ENCODE results near the gene PPM1H.

PPM1H gene

DNA sequence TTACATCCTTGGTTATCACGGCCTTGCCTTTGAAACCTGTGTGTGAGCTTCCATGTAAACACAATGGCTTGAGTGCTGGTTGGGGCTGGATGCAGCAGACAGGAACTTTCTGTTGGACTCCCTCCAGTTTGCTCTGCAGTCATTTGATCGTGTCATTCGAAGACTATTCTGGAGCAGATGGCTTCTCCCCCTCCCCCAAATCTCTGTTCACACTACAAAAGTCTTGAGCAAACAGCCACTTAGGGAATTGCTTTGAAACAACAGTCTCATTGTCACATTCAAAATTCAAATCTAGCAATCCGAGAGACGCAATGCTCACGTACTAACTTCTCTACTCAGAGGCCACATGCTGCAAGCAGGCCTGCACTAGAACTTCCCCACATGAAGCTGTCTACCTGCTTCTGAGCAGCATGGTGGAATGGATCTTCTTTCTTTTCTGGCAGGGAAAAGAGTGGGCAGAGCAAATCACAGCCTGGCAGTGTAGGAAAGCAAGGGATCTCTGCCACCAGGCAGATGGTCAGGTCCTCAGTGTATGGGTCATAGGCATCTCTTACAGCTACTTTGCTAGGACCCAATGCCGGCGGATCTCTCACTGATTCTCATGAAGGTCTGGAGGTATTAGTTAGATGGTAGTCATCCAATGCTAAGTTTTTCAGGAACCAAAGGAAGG is 214.2 kb downstream of the PPM1H start:
- Histone ChIP-seq H3K4me1 (ENCODE audit: control insufficient read depth, insufficient read depth, low read length) (peaks cover 33% of the 10 kb centered on the region), H3K36me3 (ENCODE audit: control insufficient read depth, insufficient read depth, low read length) (peaks cover 8% of the 10 kb centered on the region; the same call in 1 of the 2 replicates), H3K27ac (ENCODE audit: low read depth, low read length) (no peak overlapping the region)

DNA sequence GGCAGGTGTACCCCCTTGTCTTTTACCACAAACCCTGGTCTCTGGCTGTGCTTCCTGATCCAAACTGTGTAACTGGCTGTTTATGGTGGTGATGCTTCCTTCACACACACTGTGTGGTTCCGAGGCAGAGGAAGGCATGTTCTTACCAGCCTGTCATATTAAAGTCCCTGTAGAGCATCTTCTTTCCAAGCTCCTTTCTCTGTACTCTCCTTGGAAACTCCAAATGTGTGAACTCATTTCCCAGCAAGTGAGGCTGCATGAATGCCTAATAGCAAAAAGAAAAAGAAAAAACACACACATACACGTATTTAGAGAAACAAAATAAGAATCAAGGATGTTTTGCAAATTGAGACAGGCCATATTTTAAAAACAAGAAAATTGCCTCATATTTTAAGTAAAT is 214.9 kb downstream of the PPM1H start:
- no peak overlapping the region for H3K4me3 ChIP-seq (ENCODE audit: low read depth, low read length)
- H3K27ac ChIP-seq (ENCODE audit: low read depth, low read length), result no peak overlapping the region
- no peaks in the 10 kb centered on the region for H3K27me3 ChIP-seq (ENCODE audit: control insufficient read depth, insufficient read depth, low read length)
- peaks cover 8% of the 10 kb centered on the region; the same call in 1 of the 2 replicates for H3K36me3 ChIP-seq (ENCODE audit: control insufficient read depth, insufficient read depth, low read length)
- H3K9me3 ChIP-seq (ENCODE audit: control insufficient read depth, insufficient read depth, low read length), result no peaks in the 10 kb centered on the region
- no peak overlapping the region for H3K9ac ChIP-seq (ENCODE audit: low read depth, low read length)
- H3K4me1 ChIP-seq (ENCODE audit: control insufficient read depth, insufficient read depth, low read length), result peaks cover 31% of the 10 kb centered on the region

More for the DNA sequence above, 214.2 kb downstream of the PPM1H start:
- no peak overlapping the region for H3K4me3 ChIP-seq (ENCODE audit: low read depth, low read length)
- H3K9ac ChIP-seq (ENCODE audit: low read depth, low read length), result no peak overlapping the region
- no peaks in the 10 kb centered on the region for H3K9me3 ChIP-seq (ENCODE audit: control insufficient read depth, insufficient read depth, low read length)
- H3K27me3 ChIP-seq (ENCODE audit: control insufficient read depth, insufficient read depth, low read length), result no peaks in the 10 kb centered on the region

DNA sequence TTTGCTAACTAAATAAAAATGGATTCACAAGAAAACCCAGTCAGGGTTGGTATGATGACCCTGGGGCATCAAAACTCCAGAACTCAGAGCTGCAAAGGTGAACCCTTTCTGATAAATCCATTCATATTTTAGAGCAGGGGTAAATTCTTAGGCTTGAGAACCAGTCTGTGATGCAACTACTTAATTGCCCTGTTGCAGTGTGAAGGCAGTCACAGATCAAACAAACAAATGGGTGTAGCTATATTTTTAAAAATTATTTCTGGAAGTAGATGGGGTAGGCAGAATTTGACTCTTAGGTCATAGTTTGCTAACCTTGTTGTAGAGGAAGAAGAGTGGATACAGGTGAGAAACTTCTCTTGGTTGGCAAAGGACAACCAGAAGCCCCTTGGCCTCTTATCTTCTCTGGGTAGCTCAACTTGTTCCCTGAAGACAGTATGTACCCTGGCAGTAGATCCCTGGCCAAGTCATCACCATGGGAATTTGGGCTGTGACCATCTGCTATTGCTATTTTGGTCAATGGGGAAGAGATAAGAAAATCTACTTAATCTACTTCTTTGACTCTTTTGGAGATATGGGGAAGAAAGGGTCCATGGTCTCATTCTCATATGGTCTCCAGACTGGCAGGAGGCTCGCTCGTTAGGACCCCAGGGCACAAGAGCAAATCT is 216.1 kb downstream of the PPM1H start:
- peaks cover 8% of the 10 kb centered on the region; the same call in 1 of the 2 replicates for H3K36me3 ChIP-seq (ENCODE audit: control insufficient read depth, insufficient read depth, low read length)
- no peaks in the 10 kb centered on the region for H3K27me3 ChIP-seq (ENCODE audit: control insufficient read depth, insufficient read depth, low read length)
- H3K9me3 ChIP-seq (ENCODE audit: control insufficient read depth, insufficient read depth, low read length), result no peaks in the 10 kb centered on the region
- no peak overlapping the region for H3K27ac ChIP-seq (ENCODE audit: low read depth, low read length)
- peaks cover 28% of the 10 kb centered on the region for H3K4me1 ChIP-seq (ENCODE audit: control insufficient read depth, insufficient read depth, low read length)
- H3K9ac ChIP-seq (ENCODE audit: low read depth, low read length), result no peak overlapping the region
- no peak overlapping the region for H3K4me3 ChIP-seq (ENCODE audit: low read depth, low read length)

DNA sequence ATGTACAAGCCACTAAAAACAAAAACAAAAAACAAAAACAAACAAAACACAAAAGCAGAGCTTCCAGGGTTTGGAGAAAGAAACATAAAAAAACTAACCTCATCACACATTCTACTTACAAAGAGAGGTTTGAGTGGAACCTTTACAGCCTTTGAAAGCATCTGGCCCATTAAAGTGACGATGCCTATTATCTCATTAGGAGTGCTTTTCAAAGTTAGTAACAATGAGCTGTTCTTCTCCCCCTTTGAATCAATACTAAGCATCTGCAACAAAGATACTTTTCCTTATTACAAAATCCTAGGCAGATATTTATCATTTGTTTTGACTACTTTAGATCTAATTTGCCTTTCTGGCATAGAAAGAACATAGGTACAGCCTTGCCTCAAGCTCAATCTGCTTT is 217.3 kb downstream of the PPM1H start:
- H3K36me3 ChIP-seq (ENCODE audit: control insufficient read depth, insufficient read depth, low read length), result peaks cover 8% of the 10 kb centered on the region; the same call in 1 of the 2 replicates
- H3K27ac ChIP-seq (ENCODE audit: low read depth, low read length), result no peak overlapping the region
- H3K9ac ChIP-seq (ENCODE audit: low read depth, low read length), result no peak overlapping the region
- no peaks in the 10 kb centered on the region for H3K27me3 ChIP-seq (ENCODE audit: control insufficient read depth, insufficient read depth, low read length)
- H3K9me3 ChIP-seq (ENCODE audit: control insufficient read depth, insufficient read depth, low read length), result no peaks in the 10 kb centered on the region
- peaks cover 25% of the 10 kb centered on the region for H3K4me1 ChIP-seq (ENCODE audit: control insufficient read depth, insufficient read depth, low read length)
- H3K4me3 ChIP-seq (ENCODE audit: low read depth, low read length), result no peak overlapping the region

DNA sequence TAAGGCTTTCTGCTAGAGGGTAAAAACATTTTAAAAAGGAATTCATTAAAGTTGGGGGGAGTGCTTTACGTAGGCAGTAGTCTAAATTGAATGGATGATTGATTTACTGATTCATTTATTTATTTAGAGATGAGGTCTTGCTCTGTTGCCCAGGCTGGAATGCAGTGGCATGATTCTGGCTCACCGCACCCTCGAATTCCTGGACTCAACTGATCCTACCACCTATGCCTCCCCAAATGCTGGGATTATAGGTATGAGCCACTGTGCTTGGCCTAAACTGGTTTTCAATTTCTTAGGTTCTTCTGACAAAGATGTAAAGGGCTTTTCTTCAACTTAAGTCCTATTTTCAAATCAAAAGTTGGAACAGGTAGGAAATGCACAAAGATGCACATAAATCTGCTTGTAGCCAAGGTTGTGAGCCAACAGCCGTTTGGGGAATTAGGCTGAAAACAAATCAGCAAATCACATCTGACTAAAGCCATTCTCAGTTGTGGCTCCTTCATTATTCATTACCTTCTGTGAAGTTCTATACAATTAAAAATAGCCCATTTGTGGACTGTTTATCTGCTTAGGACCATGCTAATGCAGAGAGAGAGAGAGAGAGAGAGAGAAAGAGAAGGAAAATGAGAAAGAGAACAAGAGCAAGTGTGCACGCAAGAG is 218.0 kb downstream of the PPM1H start:
- Histone ChIP-seq H3K9ac (ENCODE audit: low read depth, low read length) (no peak overlapping the region), H3K36me3 (ENCODE audit: control insufficient read depth, insufficient read depth, low read length) (peaks cover 8% of the 10 kb centered on the region; the same call in 1 of the 2 replicates), H3K4me3 (ENCODE audit: low read depth, low read length) (no peak overlapping the region), H3K9me3 (ENCODE audit: control insufficient read depth, insufficient read depth, low read length) (no peaks in the 10 kb centered on the region), H3K4me1 (ENCODE audit: control insufficient read depth, insufficient read depth, low read length) (peaks cover 25% of the 10 kb centered on the region), H3K27ac (ENCODE audit: low read depth, low read length) (no peak overlapping the region), H3K27me3 (ENCODE audit: control insufficient read depth, insufficient read depth, low read length) (no peaks in the 10 kb centered on the region)

DNA sequence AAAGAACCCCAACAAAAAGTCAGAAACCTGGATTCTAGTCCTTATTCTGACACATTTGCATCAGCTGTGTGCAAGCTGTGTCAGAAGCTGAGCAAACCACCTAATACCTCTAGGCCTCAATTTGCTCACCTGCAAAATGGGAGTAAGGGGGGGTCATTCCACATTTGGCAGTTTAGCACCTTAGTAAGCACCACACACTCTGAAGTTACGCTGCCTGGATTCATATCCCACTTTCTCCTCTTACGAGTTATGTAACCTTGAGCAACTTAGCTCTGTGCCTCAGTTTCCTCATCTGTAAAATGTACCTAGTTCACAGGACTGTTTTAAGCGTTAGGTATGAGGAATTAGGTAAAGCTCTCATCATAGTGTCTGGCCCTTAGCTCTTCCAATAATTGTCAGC is 218.9 kb downstream of the PPM1H start:
- no peaks in the 10 kb centered on the region for H3K27me3 ChIP-seq (ENCODE audit: control insufficient read depth, insufficient read depth, low read length)
- H3K36me3 ChIP-seq (ENCODE audit: control insufficient read depth, insufficient read depth, low read length), result peaks cover 8% of the 10 kb centered on the region; the same call in 1 of the 2 replicates
- H3K9me3 ChIP-seq (ENCODE audit: control insufficient read depth, insufficient read depth, low read length), result no peaks in the 10 kb centered on the region
- H3K4me3 ChIP-seq (ENCODE audit: low read depth, low read length), result no peak overlapping the region
- peaks cover 25% of the 10 kb centered on the region for H3K4me1 ChIP-seq (ENCODE audit: control insufficient read depth, insufficient read depth, low read length)
- no peak overlapping the region for H3K9ac ChIP-seq (ENCODE audit: low read depth, low read length)
- no peak overlapping the region for H3K27ac ChIP-seq (ENCODE audit: low read depth, low read length)

DNA sequence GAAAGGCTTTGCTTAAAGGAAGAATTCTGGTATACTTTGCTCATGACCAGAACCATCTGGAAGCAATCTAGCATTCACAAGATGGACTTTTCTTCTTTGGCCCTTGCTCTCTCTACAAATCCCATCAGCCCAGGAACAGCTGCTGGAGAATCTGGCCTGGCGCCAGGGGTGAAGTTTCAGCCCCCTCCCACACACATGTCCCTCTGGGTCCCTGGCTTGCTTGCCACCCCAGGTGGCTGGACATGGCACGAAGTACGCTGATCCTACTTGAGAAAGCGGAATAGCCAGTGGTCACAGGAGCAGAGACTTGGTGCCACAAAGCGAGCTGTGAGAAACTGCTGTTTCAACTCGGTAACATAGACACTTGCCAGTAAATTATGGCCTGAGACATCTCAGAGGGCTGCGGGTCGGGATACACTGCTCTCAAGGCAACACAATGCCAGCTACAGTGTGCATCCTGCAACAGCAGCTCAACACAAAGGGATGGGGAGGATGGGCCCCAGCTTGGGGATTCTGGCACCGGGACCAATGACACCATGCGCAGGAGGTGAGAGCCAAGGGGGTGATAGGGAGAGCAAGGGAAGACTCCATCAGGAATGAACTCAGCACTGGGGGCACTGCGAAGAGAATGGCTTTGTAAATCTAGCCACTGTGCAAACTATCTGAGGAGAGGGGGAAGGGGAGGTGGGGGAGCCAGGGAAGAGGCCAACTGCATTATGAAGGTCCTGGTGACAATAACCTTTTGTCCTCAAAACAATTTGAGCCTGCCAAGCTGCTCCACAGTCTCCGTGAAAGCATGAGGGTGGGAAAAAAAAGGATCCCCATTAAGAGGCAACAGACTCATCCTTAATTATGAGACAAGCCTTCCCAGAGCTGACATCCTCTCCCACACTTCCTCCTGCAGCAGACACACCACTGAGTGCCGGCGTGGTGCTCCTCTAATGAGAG is 219.9 kb downstream of the PPM1H start:
- Histone ChIP-seq H3K4me1 (ENCODE audit: control insufficient read depth, insufficient read depth, low read length) (peaks cover 22% of the 10 kb centered on the region), H3K9me3 (ENCODE audit: control insufficient read depth, insufficient read depth, low read length) (no peaks in the 10 kb centered on the region), H3K4me3 (ENCODE audit: low read depth, low read length) (no peak overlapping the region), H3K27ac (ENCODE audit: low read depth, low read length) (no peak overlapping the region), H3K9ac (ENCODE audit: low read depth, low read length) (no peak overlapping the region), H3K27me3 (ENCODE audit: control insufficient read depth, insufficient read depth, low read length) (no peaks in the 10 kb centered on the region), H3K36me3 (ENCODE audit: control insufficient read depth, insufficient read depth, low read length) (peaks cover 8% of the 10 kb centered on the region; the same call in 1 of the 2 replicates)

DNA sequence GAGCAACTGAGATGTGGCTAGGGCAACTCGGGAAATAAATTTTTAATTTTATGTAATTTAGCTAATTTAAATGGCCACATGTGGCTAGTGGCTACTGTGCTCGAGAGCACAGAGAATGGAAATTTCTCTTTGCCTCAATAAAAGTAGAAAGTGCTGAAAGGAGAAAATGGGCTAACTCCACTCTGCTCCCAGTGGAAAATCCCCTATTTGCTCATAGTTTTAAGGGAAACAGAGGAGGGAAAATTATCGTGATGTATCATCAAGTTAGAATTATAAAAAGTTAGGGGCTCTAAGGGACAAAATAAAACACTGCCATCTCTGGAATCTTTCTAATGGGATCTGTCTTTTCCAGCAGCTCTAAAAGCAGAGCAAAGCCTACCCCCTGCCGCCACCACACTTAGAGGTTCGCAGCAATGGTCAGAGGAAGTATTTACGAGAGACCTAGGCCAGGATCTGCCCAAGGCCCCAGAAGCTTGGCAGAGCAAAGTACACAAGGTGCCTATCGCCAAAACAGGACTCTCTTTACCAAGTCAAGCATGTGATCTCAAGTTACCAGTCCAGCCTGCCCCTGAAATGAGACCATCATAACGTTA is 220.7 kb downstream of the PPM1H start:
- no peaks in the 10 kb centered on the region for H3K27me3 ChIP-seq (ENCODE audit: control insufficient read depth, insufficient read depth, low read length)
- no peak overlapping the region for H3K9ac ChIP-seq (ENCODE audit: low read depth, low read length)
- no peak overlapping the region for H3K27ac ChIP-seq (ENCODE audit: low read depth, low read length)
- peaks cover 22% of the 10 kb centered on the region for H3K4me1 ChIP-seq (ENCODE audit: control insufficient read depth, insufficient read depth, low read length)
- no peak overlapping the region for H3K4me3 ChIP-seq (ENCODE audit: low read depth, low read length)
- H3K36me3 ChIP-seq (ENCODE audit: control insufficient read depth, insufficient read depth, low read length), result peaks cover 1% of the 10 kb centered on the region; the same call in 1 of the 2 replicates
- H3K9me3 ChIP-seq (ENCODE audit: control insufficient read depth, insufficient read depth, low read length), result no peaks in the 10 kb centered on the region

DNA sequence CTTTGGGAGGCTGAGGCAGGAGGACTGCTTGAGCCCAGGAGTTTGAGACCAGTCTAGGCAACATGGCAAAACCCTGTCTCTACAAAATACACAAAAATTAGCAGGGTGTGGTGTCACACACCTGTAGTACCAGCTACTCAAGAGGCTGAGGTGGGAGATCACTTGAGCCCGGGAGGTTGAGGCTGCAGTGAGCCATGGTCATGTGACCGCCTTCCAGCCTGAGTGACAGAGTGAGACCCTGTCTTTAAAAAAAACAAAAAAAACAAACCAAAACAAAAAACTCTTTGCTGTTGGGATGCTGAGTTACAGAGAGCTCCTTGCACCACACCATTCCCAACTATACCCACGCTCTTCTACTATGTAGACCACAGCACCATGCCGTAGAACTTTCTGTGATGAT is 221.2 kb downstream of the PPM1H start:
- Histone ChIP-seq H3K9ac (ENCODE audit: low read depth, low read length) (no peak overlapping the region), H3K9me3 (ENCODE audit: control insufficient read depth, insufficient read depth, low read length) (no peaks in the 10 kb centered on the region), H3K27me3 (ENCODE audit: control insufficient read depth, insufficient read depth, low read length) (no peaks in the 10 kb centered on the region), H3K4me3 (ENCODE audit: low read depth, low read length) (no peak overlapping the region), H3K36me3 (ENCODE audit: control insufficient read depth, insufficient read depth, low read length) (no peaks in the 10 kb centered on the region), H3K4me1 (ENCODE audit: control insufficient read depth, insufficient read depth, low read length) (peaks cover 22% of the 10 kb centered on the region), H3K27ac (ENCODE audit: low read depth, low read length) (no peak overlapping the region)

Measured in HUES48 (cell line).